GM23248 (cell line): ENCODE data around the gene ESPN.

Experiments used
- EZH2 ChIP-seq: fragments of 200-600 bp; sonication (generic); IDR thresholded peaks from 2 replicates; pipeline ENCODE4 v1.6.1; 2018; ENCODE audit warnings: antibody characterized with exemption, mild to moderate bottlenecking; ENCODE audit not compliant: insufficient read depth, poor library complexity, severe bottlenecking
- EZH2phosphoT487 ChIP-seq: fragments of 200-600 bp; sonication (generic); IDR thresholded peaks from 2 replicates; pipeline ENCODE4 v1.6.1; 2018; ENCODE audit warnings: antibody characterized with exemption, moderate library complexity, mild to moderate bottlenecking, low read depth; ENCODE audit not compliant: insufficient read depth

DNA sequence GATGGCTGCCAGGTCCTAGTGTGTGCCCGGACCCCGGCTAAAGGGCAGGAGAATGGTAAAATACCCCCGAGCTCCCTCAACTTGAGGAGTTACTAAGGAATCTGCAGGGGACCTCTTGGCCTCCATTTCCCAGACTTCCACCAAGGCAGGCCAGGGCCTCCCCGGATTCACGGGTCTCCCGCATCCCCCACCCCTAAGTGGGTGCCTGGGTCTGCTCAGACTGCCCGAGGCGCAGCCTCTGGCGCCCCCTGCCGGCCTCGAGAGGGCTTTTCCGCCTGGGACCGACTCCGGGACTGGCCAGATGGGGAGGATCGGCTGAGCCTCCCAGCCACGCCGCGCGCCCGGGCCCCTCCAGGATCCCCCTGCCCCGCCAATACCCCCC, 65.2 kb downstream of the ESPN start:
- TF ChIP-seq EZH2 (no peak), EZH2phosphoT487 (no peak)
